ENCODE measurements around the gene OCA2.

The OCA2 gene

GRCh38 chr15:27835233-27835939, 263.7 kb downstream of the OCA2 start:
- no peak for DNase-seq

GRCh38 chr15:27834684-27835083, 264.4 kb downstream of the OCA2 start:
- no peak for DNase-seq

GRCh38 chr15:27833974-27834373, 265.1 kb downstream of the OCA2 start:
- no peak for DNase-seq

- no peak for DNase-seq
Observed at GRCh38 chr15:27833178-27833577, 265.9 kb downstream of the OCA2 start.

- DNase-seq, result no peak
Observed at GRCh38 chr15:27832237-27832596, 266.9 kb downstream of the OCA2 start.

GRCh38 chr15:27831384-27832236, 267.5 kb downstream of the OCA2 start:
- DNase-seq, result no peak

- no peak for DNase-seq
Observed at GRCh38 chr15:27828746-27829145, 270.4 kb downstream of the OCA2 start.

- DNase-seq, result no peak
Observed at GRCh38 chr15:27826902-27827714, 272.0 kb downstream of the OCA2 start.

- DNase-seq, result no peak
Observed at GRCh38 chr15:27826411-27826810, 272.7 kb downstream of the OCA2 start.

GRCh38 chr15:27824841-27825422, 274.2 kb downstream of the OCA2 start:
- DNase-seq, result no peak

GRCh38 chr15:27821273-27821672, 277.8 kb downstream of the OCA2 start:
- DNase-seq, result no peak

- no peak for DNase-seq
Observed at GRCh38 chr15:27820722-27821121, 278.4 kb downstream of the OCA2 start.

GRCh38 chr15:27820232-27820631, 278.9 kb downstream of the OCA2 start:
- no peak for DNase-seq

- no peak for DNase-seq
Observed at GRCh38 chr15:27817258-27817657, 281.9 kb downstream of the OCA2 start.

- no peak for DNase-seq
Observed at GRCh38 chr15:27816790-27817189, 282.3 kb downstream of the OCA2 start.

GRCh38 chr15:27815035-27815434, 284.1 kb downstream of the OCA2 start:
- DNase-seq, result no peak

GRCh38 chr15:27813139-27813538, 286.0 kb downstream of the OCA2 start:
- no peak for DNase-seq

GRCh38 chr15:27808182-27808581, 290.9 kb downstream of the OCA2 start:
- no peak for DNase-seq

GRCh38 chr15:27807335-27807734, 291.8 kb downstream of the OCA2 start:
- DNase-seq, result no peak

- no peak for DNase-seq
Observed at GRCh38 chr15:27806396-27806795, 292.7 kb downstream of the OCA2 start.

- no peak for DNase-seq
Observed at GRCh38 chr15:27805261-27806220, 293.6 kb downstream of the OCA2 start.
